ENCODE data around the gene ASPM.

- TF ChIP-seq CTCF (IDR thresholded peaks at IDR 0.05) (no peak), POLR2AphosphoS5 (IDR thresholded peaks at IDR 0.05) (no peak), EP300 (IDR thresholded peaks at IDR 0.05) (no peak)
Measured at GRCh38 chr1:197100677-197101076, 45.8 kb downstream of the ASPM start.
